WTC11 (cell line): ENCODE data around the gene L1CAM. TPM values are rescaled to one million over a fixed set of nuclear protein-coding genes. Genes with fewer than 3 reads are reported as not detected.
A peak's percentile ranks its signal among the peaks of the same experiment; 100 is the strongest.

ENCODE experiments used
- ATAC-seq: fragments of 200-7000 bp; cut with Tn5 transposase; 2 replicates; pipeline ENCODE4 v1.10.0; 2021; ENCODE audit warnings: mild to moderate bottlenecking, moderate library complexity
- CTCF ChIA-PET: fragments of 300-600 bp; sonication (Branson Sonifier 250); formaldehyde crosslinking; loops from one replicate; lab custom pipeline; 2021; ENCODE audit warnings: antibody characterized with exemption; lab: Charles Lee
- POLR2A ChIA-PET: fragments of 350-600 bp; sonication (Branson Sonifier 250); formaldehyde crosslinking; loops from one replicate; lab custom pipeline; 2021; ENCODE audit warnings: antibody characterized with exemption; lab: Charles Lee
- DNase-seq: peaks from one replicate; pipeline ENCODE4 v3.0.0; 2021; ENCODE audit warnings: low spot score
- H3K27ac Mint-ChIP-seq: 2 replicates; pipeline ENCODE4 v1.8.0; 2021; ENCODE audit warnings: mixed read lengths
- H3K27me3 Mint-ChIP-seq: 2 replicates; pipeline ENCODE4 v1.8.0; 2021; ENCODE audit warnings: low read depth, mild to moderate bottlenecking, moderate library complexity, mixed read lengths
- H3K36me3 Mint-ChIP-seq: 2 replicates; pipeline ENCODE4 v1.8.0; 2021; ENCODE audit warnings: mixed read lengths
- H3K4me1 Mint-ChIP-seq: 2 replicates; pipeline ENCODE4 v1.8.0; 2022; ENCODE audit warnings: mixed read lengths
- H3K4me3 Mint-ChIP-seq: 2 replicates; pipeline ENCODE4 v1.8.0; 2021; ENCODE audit warnings: mild to moderate bottlenecking, moderate library complexity, mixed read lengths
- H3K9me3 Mint-ChIP-seq: 2 replicates; pipeline ENCODE4 v1.8.0; 2021; ENCODE audit warnings: mixed read lengths
- ELF4 ChIP-seq: sonication (generic); formaldehyde crosslinking; IDR thresholded peaks from 2 replicates; pipeline ENCODE4 v1.8.1; 2022; ENCODE audit warnings: low read depth, mild to moderate bottlenecking, moderate library complexity, missing genetic modification reagents
- FOXJ3 ChIP-seq: sonication (generic); formaldehyde crosslinking; IDR thresholded peaks from 2 replicates; pipeline ENCODE4 v1.9.0; 2021; ENCODE audit warnings: missing genetic modification reagents, mild to moderate bottlenecking, borderline replicate concordance
- GRHL2 ChIP-seq: fragments of 250-450 bp; sonication (Bioruptor Pico); IDR thresholded peaks from 2 replicates; pipeline ENCODE4 v1.8.0; 2022; ENCODE audit warnings: mild to moderate bottlenecking, moderate library complexity; ENCODE audit not compliant: insufficient replicate concordance, severe bottlenecking
- IRF2 ChIP-seq: sonication (generic); formaldehyde crosslinking; IDR thresholded peaks from 2 replicates; pipeline ENCODE4 v1.8.0; 2022; ENCODE audit warnings: low read depth, missing genetic modification reagents, borderline replicate concordance
- JUN ChIP-seq: sonication (generic); formaldehyde crosslinking; IDR thresholded peaks from 2 replicates; pipeline ENCODE4 v1.8.0; 2023; ENCODE audit warnings: mild to moderate bottlenecking, missing genetic modification reagents
- NFYB ChIP-seq: sonication (generic); formaldehyde crosslinking; conservative IDR thresholded peaks from 2 replicates; pipeline ENCODE4 v1.8.0; 2022; ENCODE audit warnings: low read depth, missing genetic modification reagents
- OVOL2 ChIP-seq: fragments of 250-450 bp; sonication (Bioruptor Pico); IDR thresholded peaks from 2 replicates; pipeline ENCODE4 v1.9.0; 2021; ENCODE audit warnings: mild to moderate bottlenecking, borderline replicate concordance
- SMAD4 ChIP-seq: sonication (generic); formaldehyde crosslinking; IDR thresholded peaks from 2 replicates; pipeline ENCODE4 v1.8.0; 2022; ENCODE audit warnings: mild to moderate bottlenecking, missing genetic modification reagents
- TEAD4 ChIP-seq: sonication (generic); formaldehyde crosslinking; IDR thresholded peaks from 2 replicates; pipeline ENCODE4 v1.8.0; 2022; ENCODE audit warnings: mild to moderate bottlenecking, missing genetic modification reagents
- ZNF121 ChIP-seq: sonication (generic); formaldehyde crosslinking; IDR thresholded peaks from 2 replicates; pipeline ENCODE4 v1.8.0; 2023; ENCODE audit warnings: missing genetic modification reagents
- ZNF396 ChIP-seq: fragments of 250-450 bp; sonication (Bioruptor Pico); IDR thresholded peaks from 2 replicates; pipeline ENCODE4 v1.8.0; 2021; ENCODE audit warnings: mild to moderate bottlenecking, moderate library complexity, borderline replicate concordance
- total RNA-seq: library from RNA; stranded (reverse); gene quantifications from 3 replicates; pipeline ENCODE4 v1.2.3, GENCODE V29; 2021
- TF ChIP-seq, protein P1 (sequence below): sonication (generic); formaldehyde crosslinking; IDR thresholded peaks from 2 replicates; pipeline ENCODE4 v1.8.0; 2023; ENCODE audit warnings: mild to moderate bottlenecking, missing genetic modification reagents
- TF ChIP-seq, protein P2 (sequence below): sonication (generic); formaldehyde crosslinking; conservative IDR thresholded peaks from 2 replicates; pipeline ENCODE4 v1.8.1; 2023; ENCODE audit warnings: mild to moderate bottlenecking, low read depth, missing genetic modification reagents, moderate library complexity
- TF ChIP-seq, protein P3 (sequence below): sonication (generic); formaldehyde crosslinking; IDR thresholded peaks from 2 replicates; pipeline ENCODE4 v1.8.1; 2023; ENCODE audit warnings: mild to moderate bottlenecking, missing genetic modification reagents, moderate library complexity
- TF ChIP-seq, protein P4 (sequence below): sonication (generic); formaldehyde crosslinking; IDR thresholded peaks from 2 replicates; pipeline ENCODE4 v1.8.1; 2022; ENCODE audit warnings: low read depth, missing genetic modification reagents, borderline replicate concordance
- TF ChIP-seq, protein P5 (sequence below): fragments of 250-450 bp; sonication (Bioruptor Pico); IDR thresholded peaks from 2 replicates; pipeline ENCODE4 v1.9.0; 2021; ENCODE audit warnings: mild to moderate bottlenecking
- TF ChIP-seq, protein P6 (sequence below): sonication (generic); formaldehyde crosslinking; IDR thresholded peaks from 2 replicates; pipeline ENCODE4 v1.8.1; 2023; ENCODE audit warnings: mild to moderate bottlenecking, missing genetic modification reagents
- TF ChIP-seq, protein P7 (sequence below): sonication (generic); formaldehyde crosslinking; IDR thresholded peaks from 2 replicates; pipeline ENCODE4 v1.8.0; 2023; ENCODE audit warnings: missing genetic modification reagents
- TF ChIP-seq, protein P8 (sequence below): sonication (generic); formaldehyde crosslinking; IDR thresholded peaks from 2 replicates; pipeline ENCODE4 v1.8.1; 2022; ENCODE audit warnings: missing genetic modification reagents, borderline replicate concordance

Gene L1CAM
- total RNA-seq, 1 experiment from 2014 or later: 40.2 TPM

DNA sequence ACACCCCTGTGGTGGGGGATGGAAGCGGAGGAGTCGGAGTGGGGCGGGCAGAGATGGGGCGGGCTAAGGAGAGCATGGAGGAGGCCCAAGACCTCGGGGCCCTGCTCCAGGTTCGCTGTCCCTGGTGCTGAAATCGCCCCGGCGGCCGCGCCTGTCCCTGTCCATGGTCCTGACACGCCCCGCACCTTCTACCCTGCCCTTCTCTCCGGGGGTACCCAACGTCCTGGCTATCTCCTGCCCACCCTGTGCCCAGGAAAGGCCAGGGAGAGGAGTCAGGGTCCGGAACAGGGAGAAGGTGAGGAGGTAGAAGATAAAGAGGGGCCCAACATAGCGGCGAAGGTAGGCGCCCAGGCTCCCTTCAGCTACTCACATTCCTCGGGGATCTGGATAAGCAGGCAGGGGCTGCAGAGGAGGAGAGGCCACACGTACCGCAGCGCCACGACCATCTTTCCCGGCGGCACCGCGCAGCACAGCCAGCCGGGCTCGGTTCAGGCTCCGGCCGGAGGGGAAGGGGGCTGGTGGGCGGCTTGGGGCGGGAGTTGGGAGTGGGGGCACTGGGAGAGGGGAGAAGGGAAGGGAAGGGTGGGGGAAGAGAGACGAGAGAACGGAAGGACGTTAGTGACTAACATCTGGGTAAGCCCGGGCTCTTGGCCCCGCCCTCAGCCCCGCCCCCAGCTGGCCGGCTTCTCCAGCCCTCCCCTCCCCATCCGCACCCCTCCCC, 10.4 kb downstream of the L1CAM start (continued):
- TF ChIP-seq, protein P1, sequence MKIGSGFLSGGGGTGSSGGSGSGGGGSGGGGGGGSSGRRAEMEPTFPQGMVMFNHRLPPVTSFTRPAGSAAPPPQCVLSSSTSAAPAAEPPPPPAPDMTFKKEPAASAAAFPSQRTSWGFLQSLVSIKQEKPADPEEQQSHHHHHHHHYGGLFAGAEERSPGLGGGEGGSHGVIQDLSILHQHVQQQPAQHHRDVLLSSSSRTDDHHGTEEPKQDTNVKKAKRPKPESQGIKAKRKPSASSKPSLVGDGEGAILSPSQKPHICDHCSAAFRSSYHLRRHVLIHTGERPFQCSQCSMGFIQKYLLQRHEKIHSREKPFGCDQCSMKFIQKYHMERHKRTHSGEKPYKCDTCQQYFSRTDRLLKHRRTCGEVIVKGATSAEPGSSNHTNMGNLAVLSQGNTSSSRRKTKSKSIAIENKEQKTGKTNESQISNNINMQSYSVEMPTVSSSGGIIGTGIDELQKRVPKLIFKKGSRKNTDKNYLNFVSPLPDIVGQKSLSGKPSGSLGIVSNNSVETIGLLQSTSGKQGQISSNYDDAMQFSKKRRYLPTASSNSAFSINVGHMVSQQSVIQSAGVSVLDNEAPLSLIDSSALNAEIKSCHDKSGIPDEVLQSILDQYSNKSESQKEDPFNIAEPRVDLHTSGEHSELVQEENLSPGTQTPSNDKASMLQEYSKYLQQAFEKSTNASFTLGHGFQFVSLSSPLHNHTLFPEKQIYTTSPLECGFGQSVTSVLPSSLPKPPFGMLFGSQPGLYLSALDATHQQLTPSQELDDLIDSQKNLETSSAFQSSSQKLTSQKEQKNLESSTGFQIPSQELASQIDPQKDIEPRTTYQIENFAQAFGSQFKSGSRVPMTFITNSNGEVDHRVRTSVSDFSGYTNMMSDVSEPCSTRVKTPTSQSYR (CRISPR knock-in tag): peak; percentile 99
- TF ChIP-seq OVOL2 (CRISPR knock-in tag): no peak
- TF ChIP-seq, all 79 proteins: peak for 58

DNA sequence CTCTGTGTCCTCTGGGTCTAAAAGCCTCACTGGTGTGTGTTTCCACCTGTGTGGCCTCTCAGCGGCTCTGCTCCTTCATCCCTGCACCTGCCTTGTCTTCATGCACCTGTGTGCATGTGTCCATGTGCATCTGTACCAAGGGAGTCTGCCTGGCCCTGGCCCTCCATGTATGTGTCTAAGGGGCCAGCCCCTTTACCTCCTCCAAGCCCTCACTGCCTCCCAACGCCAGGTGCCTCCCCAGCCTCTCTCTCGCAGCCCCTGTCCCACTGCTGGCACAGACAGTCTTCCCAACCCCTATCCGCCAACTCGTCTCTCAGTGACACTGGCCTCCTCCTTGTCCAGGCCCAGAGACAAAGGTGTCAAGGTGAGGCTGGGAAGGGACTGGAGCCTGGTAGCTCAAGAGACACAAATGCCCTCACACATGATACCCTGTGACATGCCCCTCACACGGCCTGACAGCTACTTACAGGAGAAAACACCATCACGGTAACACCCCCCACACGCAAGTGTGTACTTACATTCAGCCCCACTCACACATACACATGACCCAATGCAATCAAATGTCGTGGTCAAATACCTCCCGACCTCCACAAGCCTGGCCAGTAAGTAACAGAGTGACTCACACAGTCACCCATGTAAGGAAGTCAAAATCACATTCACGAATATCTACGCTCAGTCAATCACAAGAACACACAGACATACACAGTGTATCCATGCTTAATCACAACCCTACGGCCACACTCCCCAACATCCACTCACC, 11.4 kb downstream of the L1CAM start:
- Mint-ChIP-seq H3K4me1 (peaks cover 35% of the 10 kb centered on the region), H3K36me3 (no peaks in the 10 kb centered on the region), H3K27ac (no peak overlapping the region), H3K4me3 (no peak overlapping the region), H3K27me3 (no peaks in the 10 kb centered on the region; the same call in 1 of the 2 replicates), H3K9me3 (no peaks in the 10 kb centered on the region)
- ChIA-PET CTCF (interaction anchor here (0.9 kb wide), 1 partner anchor 10 kb away, joined by 3 read pairs; no protein-coding TSS in a partner anchor), POLR2A (no interaction called here)
- ATAC-seq: no peak
- no peak for DNase-seq
- TF ChIP-seq NFYB (CRISPR knock-in tag) (no peak), TEAD4 (CRISPR knock-in tag) (no peak), FOXJ3 (CRISPR knock-in tag) (no peak), JUN (CRISPR knock-in tag) (no peak), ZNF396 (CRISPR knock-in tag) (no peak), SMAD4 (CRISPR knock-in tag) (no peak), ZNF121 (no peak), IRF2 (CRISPR knock-in tag) (no peak), ELF4 (no peak), GRHL2 (CRISPR knock-in tag) (no peak)
- TF ChIP-seq, protein P2, sequence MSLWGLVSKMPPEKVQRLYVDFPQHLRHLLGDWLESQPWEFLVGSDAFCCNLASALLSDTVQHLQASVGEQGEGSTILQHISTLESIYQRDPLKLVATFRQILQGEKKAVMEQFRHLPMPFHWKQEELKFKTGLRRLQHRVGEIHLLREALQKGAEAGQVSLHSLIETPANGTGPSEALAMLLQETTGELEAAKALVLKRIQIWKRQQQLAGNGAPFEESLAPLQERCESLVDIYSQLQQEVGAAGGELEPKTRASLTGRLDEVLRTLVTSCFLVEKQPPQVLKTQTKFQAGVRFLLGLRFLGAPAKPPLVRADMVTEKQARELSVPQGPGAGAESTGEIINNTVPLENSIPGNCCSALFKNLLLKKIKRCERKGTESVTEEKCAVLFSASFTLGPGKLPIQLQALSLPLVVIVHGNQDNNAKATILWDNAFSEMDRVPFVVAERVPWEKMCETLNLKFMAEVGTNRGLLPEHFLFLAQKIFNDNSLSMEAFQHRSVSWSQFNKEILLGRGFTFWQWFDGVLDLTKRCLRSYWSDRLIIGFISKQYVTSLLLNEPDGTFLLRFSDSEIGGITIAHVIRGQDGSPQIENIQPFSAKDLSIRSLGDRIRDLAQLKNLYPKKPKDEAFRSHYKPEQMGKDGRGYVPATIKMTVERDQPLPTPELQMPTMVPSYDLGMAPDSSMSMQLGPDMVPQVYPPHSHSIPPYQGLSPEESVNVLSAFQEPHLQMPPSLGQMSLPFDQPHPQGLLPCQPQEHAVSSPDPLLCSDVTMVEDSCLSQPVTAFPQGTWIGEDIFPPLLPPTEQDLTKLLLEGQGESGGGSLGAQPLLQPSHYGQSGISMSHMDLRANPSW: no peak
- TF ChIP-seq, protein P3, sequence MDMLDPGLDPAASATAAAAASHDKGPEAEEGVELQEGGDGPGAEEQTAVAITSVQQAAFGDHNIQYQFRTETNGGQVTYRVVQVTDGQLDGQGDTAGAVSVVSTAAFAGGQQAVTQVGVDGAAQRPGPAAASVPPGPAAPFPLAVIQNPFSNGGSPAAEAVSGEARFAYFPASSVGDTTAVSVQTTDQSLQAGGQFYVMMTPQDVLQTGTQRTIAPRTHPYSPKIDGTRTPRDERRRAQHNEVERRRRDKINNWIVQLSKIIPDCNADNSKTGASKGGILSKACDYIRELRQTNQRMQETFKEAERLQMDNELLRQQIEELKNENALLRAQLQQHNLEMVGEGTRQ (CRISPR knock-in tag): no peak
- TF ChIP-seq, protein P4, sequence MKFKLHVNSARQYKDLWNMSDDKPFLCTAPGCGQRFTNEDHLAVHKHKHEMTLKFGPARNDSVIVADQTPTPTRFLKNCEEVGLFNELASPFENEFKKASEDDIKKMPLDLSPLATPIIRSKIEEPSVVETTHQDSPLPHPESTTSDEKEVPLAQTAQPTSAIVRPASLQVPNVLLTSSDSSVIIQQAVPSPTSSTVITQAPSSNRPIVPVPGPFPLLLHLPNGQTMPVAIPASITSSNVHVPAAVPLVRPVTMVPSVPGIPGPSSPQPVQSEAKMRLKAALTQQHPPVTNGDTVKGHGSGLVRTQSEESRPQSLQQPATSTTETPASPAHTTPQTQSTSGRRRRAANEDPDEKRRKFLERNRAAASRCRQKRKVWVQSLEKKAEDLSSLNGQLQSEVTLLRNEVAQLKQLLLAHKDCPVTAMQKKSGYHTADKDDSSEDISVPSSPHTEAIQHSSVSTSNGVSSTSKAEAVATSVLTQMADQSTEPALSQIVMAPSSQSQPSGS (CRISPR knock-in tag): no peak
- TF ChIP-seq, protein P5, sequence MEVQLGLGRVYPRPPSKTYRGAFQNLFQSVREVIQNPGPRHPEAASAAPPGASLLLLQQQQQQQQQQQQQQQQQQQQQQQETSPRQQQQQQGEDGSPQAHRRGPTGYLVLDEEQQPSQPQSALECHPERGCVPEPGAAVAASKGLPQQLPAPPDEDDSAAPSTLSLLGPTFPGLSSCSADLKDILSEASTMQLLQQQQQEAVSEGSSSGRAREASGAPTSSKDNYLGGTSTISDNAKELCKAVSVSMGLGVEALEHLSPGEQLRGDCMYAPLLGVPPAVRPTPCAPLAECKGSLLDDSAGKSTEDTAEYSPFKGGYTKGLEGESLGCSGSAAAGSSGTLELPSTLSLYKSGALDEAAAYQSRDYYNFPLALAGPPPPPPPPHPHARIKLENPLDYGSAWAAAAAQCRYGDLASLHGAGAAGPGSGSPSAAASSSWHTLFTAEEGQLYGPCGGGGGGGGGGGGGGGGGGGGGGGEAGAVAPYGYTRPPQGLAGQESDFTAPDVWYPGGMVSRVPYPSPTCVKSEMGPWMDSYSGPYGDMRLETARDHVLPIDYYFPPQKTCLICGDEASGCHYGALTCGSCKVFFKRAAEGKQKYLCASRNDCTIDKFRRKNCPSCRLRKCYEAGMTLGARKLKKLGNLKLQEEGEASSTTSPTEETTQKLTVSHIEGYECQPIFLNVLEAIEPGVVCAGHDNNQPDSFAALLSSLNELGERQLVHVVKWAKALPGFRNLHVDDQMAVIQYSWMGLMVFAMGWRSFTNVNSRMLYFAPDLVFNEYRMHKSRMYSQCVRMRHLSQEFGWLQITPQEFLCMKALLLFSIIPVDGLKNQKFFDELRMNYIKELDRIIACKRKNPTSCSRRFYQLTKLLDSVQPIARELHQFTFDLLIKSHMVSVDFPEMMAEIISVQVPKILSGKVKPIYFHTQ (CRISPR knock-in tag): no peak
- TF ChIP-seq, protein P6, sequence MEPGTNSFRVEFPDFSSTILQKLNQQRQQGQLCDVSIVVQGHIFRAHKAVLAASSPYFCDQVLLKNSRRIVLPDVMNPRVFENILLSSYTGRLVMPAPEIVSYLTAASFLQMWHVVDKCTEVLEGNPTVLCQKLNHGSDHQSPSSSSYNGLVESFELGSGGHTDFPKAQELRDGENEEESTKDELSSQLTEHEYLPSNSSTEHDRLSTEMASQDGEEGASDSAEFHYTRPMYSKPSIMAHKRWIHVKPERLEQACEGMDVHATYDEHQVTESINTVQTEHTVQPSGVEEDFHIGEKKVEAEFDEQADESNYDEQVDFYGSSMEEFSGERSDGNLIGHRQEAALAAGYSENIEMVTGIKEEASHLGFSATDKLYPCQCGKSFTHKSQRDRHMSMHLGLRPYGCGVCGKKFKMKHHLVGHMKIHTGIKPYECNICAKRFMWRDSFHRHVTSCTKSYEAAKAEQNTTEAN (CRISPR knock-in tag): no peak
- TF ChIP-seq, protein P7, sequence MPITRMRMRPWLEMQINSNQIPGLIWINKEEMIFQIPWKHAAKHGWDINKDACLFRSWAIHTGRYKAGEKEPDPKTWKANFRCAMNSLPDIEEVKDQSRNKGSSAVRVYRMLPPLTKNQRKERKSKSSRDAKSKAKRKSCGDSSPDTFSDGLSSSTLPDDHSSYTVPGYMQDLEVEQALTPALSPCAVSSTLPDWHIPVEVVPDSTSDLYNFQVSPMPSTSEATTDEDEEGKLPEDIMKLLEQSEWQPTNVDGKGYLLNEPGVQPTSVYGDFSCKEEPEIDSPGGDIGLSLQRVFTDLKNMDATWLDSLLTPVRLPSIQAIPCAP (CRISPR knock-in tag): no peak
- TF ChIP-seq, protein P8, sequence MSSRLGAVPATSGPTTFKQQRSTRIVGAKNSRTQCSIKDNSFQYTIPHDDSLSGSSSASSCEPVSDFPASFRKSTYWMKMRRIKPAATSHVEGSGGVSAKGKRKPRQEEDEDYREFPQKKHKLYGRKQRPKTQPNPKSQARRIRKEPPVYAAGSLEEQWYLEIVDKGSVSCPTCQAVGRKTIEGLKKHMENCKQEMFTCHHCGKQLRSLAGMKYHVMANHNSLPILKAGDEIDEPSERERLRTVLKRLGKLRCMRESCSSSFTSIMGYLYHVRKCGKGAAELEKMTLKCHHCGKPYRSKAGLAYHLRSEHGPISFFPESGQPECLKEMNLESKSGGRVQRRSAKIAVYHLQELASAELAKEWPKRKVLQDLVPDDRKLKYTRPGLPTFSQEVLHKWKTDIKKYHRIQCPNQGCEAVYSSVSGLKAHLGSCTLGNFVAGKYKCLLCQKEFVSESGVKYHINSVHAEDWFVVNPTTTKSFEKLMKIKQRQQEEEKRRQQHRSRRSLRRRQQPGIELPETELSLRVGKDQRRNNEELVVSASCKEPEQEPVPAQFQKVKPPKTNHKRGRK (CRISPR knock-in tag): no peak
